ENCODE measurements around the gene NANOS2. TPM values are rescaled to one million over a fixed set of nuclear protein-coding genes. Genes with fewer than 3 reads are reported as not detected.

NANOS2 gene
- total and polyA plus RNA-seq, 9 of the 15 experiments (the other 6 are each of a cell fraction or from before 2014, with no cell fraction given), result not detected

DNA sequence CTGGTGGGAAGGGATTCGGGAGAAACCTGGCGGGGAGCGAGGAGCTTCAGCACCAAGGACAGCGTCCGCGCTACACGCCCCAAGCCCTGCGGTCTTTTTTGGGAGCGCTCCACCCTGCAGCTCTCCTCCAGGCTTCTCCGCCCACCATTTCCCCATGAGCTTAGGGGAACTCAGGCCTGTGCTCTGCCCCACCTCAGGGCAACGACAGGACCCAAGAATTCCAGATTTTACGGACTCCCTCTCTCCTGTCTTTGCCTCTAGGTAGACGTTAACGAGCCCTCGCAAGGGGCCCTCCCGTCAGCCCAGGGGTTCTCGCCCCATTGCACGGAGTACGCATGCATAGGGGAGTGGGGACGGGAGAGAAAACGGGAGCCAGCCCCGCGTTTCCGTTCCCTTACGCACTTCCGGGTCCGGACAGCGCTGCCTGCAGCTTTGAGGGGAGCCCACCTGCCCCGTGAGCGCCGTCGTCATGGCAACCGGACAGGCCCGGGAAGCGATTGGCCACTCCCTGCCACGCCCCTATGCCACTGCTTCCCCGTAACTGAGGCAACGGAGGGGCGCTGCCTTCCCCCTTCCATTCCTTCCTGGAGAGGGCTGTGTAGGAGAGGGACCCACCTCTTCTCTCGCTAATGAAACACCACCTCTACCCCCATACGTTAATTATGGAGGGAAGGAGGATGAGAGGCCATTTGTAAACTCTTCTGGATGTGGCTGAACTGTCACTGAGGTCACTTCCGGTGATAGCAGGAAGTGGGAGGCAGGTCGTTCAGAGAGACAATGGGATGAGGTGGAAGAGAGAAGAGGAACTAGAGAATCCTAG, 38.3 kb upstream of the NANOS2 start (continued):
- TF ChIP-seq, protein P1, sequence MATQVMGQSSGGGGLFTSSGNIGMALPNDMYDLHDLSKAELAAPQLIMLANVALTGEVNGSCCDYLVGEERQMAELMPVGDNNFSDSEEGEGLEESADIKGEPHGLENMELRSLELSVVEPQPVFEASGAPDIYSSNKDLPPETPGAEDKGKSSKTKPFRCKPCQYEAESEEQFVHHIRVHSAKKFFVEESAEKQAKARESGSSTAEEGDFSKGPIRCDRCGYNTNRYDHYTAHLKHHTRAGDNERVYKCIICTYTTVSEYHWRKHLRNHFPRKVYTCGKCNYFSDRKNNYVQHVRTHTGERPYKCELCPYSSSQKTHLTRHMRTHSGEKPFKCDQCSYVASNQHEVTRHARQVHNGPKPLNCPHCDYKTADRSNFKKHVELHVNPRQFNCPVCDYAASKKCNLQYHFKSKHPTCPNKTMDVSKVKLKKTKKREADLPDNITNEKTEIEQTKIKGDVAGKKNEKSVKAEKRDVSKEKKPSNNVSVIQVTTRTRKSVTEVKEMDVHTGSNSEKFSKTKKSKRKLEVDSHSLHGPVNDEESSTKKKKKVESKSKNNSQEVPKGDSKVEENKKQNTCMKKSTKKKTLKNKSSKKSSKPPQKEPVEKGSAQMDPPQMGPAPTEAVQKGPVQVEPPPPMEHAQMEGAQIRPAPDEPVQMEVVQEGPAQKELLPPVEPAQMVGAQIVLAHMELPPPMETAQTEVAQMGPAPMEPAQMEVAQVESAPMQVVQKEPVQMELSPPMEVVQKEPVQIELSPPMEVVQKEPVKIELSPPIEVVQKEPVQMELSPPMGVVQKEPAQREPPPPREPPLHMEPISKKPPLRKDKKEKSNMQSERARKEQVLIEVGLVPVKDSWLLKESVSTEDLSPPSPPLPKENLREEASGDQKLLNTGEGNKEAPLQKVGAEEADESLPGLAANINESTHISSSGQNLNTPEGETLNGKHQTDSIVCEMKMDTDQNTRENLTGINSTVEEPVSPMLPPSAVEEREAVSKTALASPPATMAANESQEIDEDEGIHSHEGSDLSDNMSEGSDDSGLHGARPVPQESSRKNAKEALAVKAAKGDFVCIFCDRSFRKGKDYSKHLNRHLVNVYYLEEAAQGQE (IDR thresholded peaks at IDR 0.05; ENCODE audit: borderline replicate concordance), result peak; percentile 100
- TF ChIP-seq, protein P1 (CRISPR knock-in tag; IDR thresholded peaks at IDR 0.05; ENCODE audit: low read depth), result peak; percentile 99
- TF ChIP-seq, protein P2, sequence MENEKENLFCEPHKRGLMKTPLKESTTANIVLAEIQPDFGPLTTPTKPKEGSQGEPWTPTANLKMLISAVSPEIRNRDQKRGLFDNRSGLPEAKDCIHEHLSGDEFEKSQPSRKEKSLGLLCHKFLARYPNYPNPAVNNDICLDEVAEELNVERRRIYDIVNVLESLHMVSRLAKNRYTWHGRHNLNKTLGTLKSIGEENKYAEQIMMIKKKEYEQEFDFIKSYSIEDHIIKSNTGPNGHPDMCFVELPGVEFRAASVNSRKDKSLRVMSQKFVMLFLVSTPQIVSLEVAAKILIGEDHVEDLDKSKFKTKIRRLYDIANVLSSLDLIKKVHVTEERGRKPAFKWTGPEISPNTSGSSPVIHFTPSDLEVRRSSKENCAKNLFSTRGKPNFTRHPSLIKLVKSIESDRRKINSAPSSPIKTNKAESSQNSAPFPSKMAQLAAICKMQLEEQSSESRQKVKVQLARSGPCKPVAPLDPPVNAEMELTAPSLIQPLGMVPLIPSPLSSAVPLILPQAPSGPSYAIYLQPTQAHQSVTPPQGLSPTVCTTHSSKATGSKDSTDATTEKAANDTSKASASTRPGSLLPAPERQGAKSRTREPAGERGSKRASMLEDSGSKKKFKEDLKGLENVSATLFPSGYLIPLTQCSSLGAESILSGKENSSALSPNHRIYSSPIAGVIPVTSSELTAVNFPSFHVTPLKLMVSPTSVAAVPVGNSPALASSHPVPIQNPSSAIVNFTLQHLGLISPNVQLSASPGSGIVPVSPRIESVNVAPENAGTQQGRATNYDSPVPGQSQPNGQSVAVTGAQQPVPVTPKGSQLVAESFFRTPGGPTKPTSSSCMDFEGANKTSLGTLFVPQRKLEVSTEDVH (IDR thresholded peaks at IDR 0.05; ENCODE audit: low read depth, partially characterized antibody), result peak; percentile 21
- TF ChIP-seq, protein P3, sequence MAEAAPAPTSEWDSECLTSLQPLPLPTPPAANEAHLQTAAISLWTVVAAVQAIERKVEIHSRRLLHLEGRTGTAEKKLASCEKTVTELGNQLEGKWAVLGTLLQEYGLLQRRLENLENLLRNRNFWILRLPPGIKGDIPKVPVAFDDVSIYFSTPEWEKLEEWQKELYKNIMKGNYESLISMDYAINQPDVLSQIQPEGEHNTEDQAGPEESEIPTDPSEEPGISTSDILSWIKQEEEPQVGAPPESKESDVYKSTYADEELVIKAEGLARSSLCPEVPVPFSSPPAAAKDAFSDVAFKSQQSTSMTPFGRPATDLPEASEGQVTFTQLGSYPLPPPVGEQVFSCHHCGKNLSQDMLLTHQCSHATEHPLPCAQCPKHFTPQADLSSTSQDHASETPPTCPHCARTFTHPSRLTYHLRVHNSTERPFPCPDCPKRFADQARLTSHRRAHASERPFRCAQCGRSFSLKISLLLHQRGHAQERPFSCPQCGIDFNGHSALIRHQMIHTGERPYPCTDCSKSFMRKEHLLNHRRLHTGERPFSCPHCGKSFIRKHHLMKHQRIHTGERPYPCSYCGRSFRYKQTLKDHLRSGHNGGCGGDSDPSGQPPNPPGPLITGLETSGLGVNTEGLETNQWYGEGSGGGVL (CRISPR knock-in tag; IDR thresholded peaks at IDR 0.05), result no peak
- TF ChIP-seq TOE1 (IDR thresholded peaks at IDR 0.05; ENCODE audit: borderline replicate concordance) (no peak), TOE1 (CRISPR knock-in tag; IDR thresholded peaks at IDR 0.05; ENCODE audit: borderline replicate concordance, low read depth) (no peak), JUND (IDR thresholded peaks at IDR 0.05; ENCODE audit: borderline replicate concordance, low read depth, low read length) (0 out of 2 replicates have a peak, but pooled peaks have one; percentile 16), JUND (tag; IDR thresholded peaks at IDR 0.05; ENCODE audit: borderline replicate concordance, low read depth, low read length) (peak; percentile 69; the same call in 2 of the 3 replicates), ETS2 (tag; IDR thresholded peaks at IDR 0.05; ENCODE audit: borderline replicate concordance, poor library complexity, severe bottlenecking) (no peak)
- TF ChIP-seq, protein P4, sequence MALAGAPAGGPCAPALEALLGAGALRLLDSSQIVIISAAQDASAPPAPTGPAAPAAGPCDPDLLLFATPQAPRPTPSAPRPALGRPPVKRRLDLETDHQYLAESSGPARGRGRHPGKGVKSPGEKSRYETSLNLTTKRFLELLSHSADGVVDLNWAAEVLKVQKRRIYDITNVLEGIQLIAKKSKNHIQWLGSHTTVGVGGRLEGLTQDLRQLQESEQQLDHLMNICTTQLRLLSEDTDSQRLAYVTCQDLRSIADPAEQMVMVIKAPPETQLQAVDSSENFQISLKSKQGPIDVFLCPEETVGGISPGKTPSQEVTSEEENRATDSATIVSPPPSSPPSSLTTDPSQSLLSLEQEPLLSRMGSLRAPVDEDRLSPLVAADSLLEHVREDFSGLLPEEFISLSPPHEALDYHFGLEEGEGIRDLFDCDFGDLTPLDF (CRISPR knock-in tag; IDR thresholded peaks at IDR 0.05), result peak; percentile 78; the same call in 1 of the 2 replicates

All from K562 (cell line).